Upper lobe of right lung (tissue), 1 donor: ENCODE results near the gene MEGF6. TPM values are rescaled to one million over a fixed set of nuclear protein-coding genes. Genes with fewer than 3 reads are reported as not detected.

Source experiments
- ATAC-seq: fragments of 200-7000 bp; cut with Tn5 transposase; one replicate; pipeline ENCODE4 v1.9.1; 2020; ENCODE audit warnings: mild to moderate bottlenecking, moderate library complexity
- DNase-seq: peaks from one replicate; pipeline ENCODE4 v3.0.0-alpha.2; 2020
- H3K27ac ChIP-seq: fragments of 200-600 bp; one replicate; pipeline ENCODE4 v1.8.0; 2022
- H3K27me3 ChIP-seq: fragments of 200-600 bp; one replicate; pipeline ENCODE4 v1.8.0; 2022; ENCODE audit warnings: mild to moderate bottlenecking
- H3K36me3 ChIP-seq: fragments of 200-600 bp; one replicate; pipeline ENCODE4 v1.8.0; 2022
- H3K4me1 ChIP-seq: fragments of 200-600 bp; one replicate; pipeline ENCODE4 v1.8.0; 2022
- H3K4me3 ChIP-seq: fragments of 200-600 bp; one replicate; pipeline ENCODE4 v1.8.0; 2022; ENCODE audit warnings: mild to moderate bottlenecking
- H3K9me3 ChIP-seq: fragments of 200-600 bp; one replicate; pipeline ENCODE4 v1.8.0; 2022
- intact Hi-C: fragments of 100-400 bp; cut with DNase I; formaldehyde crosslinking; loops from one replicate; pipeline ENCODE4 v1.11.0; 2022
- total RNA-seq: library from RNA; stranded (reverse); fragmentation: NEBNext Ultra II Directional; extraction: Animal tissue kit (Norgen Biotek cat#: 25700); gene quantifications from one replicate; pipeline ENCODE4 v1.2.1, GENCODE V29; 2021
- TF ChIP-seq, protein P1 (sequence below): fragments of 200-600 bp; IDR thresholded peaks from one replicate; pipeline ENCODE4 v1.8.0; 2022; ENCODE audit warnings: antibody characterized with exemption
- donor health status: DM: no; HTN: yes; CAD: no; lungs with severe emphysema.

The MEGF6 gene
- total RNA-seq, 1 donor from 2014 or later: 96.6 TPM

DNA sequence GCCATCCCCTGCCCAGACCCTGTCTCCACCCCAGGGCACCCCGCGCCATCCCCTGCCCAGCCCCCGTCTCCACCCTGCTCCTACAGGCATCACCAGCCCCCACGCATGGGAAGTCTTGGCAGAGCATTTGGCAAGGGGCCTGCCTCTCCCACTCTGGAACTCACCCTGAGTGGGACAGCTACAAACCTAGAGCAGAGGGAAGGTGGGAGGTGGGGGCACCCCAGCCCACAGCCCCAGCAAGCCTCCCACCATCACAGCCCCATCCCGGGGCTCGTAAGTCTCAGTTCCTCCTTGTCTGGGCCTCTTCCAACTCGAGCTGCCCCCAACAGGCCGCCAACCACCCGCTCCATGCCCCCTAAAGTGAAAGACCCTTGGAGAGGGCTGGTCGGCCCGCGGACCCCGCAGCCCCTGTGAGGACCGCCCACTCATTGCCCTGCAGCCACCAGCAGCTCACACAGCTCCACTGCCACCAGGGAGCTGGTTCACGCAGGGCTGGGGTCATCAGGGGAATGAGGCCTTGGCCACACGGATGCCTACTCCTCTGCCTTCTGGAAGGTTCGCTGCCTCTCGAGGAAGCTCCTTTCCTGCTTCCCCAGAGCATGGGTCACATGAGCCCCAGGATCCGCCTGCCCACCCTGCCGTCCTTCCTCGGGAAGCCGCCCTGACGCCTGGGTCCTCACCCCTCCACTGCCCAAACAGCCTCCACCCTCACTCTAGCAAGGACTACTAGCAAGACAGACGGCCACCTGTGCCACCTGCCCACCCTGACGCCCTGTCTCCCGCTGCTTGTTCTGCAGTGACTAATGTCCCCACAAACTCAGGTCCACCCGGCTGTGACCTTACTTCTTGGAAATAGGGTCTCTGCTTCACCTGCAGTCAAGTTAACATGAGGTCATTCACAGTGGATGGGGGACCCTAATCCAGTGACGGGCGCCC is 14.4 kb downstream of the MEGF6 start:
- Histone ChIP-seq H3K9me3 (no peaks in the 10 kb centered on the region), H3K27ac (no peak overlapping the region), H3K27me3 (no peaks in the 10 kb centered on the region), H3K4me3 (no peak overlapping the region), H3K4me1 (peaks cover 34% of the 10 kb centered on the region), H3K36me3 (no peaks in the 10 kb centered on the region)
- DNase-seq (no peak), ATAC-seq (no peak)
- TF ChIP-seq, protein P1, sequence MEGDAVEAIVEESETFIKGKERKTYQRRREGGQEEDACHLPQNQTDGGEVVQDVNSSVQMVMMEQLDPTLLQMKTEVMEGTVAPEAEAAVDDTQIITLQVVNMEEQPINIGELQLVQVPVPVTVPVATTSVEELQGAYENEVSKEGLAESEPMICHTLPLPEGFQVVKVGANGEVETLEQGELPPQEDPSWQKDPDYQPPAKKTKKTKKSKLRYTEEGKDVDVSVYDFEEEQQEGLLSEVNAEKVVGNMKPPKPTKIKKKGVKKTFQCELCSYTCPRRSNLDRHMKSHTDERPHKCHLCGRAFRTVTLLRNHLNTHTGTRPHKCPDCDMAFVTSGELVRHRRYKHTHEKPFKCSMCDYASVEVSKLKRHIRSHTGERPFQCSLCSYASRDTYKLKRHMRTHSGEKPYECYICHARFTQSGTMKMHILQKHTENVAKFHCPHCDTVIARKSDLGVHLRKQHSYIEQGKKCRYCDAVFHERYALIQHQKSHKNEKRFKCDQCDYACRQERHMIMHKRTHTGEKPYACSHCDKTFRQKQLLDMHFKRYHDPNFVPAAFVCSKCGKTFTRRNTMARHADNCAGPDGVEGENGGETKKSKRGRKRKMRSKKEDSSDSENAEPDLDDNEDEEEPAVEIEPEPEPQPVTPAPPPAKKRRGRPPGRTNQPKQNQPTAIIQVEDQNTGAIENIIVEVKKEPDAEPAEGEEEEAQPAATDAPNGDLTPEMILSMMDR: no peak
- intact Hi-C loops: no loop called here

GRCh38 chr1:3595949-3596348 is 15.4 kb downstream of the MEGF6 start:
- intact Hi-C loops: no loop called here
- ATAC-seq (no peak), DNase-seq (no peak)
- no peak overlapping the region for H3K4me3 ChIP-seq
- no peaks in the 10 kb centered on the region for H3K9me3 ChIP-seq
- TF ChIP-seq, protein P1: no peak
- H3K27me3 ChIP-seq: no peaks in the 10 kb centered on the region
- H3K27ac ChIP-seq: no peak overlapping the region
- peaks cover 37% of the 10 kb centered on the region for H3K4me1 ChIP-seq
- no peaks in the 10 kb centered on the region for H3K36me3 ChIP-seq

DNA sequence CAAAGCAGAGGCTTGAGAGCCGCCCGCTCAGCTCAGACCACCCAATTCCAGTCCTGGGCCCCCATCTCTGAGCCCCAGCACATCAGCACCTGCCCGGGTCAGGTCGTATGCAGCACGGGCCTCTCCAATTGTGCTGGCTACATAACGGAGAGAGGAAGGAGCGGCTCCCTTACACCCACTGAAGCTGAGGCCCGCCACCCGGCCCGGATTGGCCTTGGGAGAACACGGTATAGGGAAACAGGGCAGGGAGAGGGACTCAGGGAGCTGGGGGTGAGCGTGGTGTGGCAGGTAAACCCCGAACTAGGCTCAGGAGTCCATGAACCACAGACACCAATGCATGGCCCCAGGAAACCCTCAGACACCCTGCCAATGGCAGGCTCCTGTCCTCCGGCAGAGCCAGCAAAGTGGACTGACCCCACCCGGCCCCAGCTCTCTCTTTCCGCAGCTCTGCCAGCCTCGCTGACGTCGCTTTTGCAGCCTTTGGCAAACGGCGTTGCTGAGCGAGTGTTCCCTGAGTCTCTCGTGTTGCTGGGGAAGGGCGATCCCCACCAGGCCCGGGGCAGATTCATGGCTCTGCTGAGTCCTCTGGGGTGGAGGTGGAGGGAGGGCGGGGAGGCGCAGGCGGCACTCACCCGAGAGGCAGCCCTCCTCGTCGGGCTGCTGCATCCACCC is 16.5 kb downstream of the MEGF6 start:
- Histone ChIP-seq H3K27ac (no peak overlapping the region), H3K4me3 (no peak overlapping the region), H3K36me3 (no peaks in the 10 kb centered on the region), H3K4me1 (peaks cover 48% of the 10 kb centered on the region), H3K27me3 (no peaks in the 10 kb centered on the region), H3K9me3 (no peaks in the 10 kb centered on the region)
- DNase-seq (no peak), ATAC-seq (no peak)
- TF ChIP-seq, protein P1: no peak
- intact Hi-C loops: no loop called here

DNA sequence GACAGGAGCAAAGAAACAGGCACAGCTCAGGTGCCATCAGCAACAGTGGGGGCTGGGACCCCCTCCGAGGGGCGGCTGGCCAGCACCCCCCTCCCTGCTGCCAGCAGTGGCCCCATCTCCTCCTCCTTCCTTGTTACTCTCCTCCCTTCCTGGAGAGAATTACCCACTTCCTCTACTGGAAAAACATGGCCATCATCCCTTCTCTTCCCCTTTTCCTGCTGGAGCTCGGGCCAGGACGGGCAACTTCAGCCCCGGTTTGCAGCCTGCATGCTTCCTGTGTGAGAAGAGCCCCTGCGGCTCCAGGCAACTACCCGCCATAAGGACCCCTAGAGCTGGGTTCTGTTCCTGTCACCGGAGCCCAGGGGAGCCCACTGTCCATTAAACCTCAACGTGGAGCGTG is 17.6 kb downstream of the MEGF6 start:
- H3K27me3 ChIP-seq: no peaks in the 10 kb centered on the region
- DNase-seq: no peak
- no peaks in the 10 kb centered on the region for H3K9me3 ChIP-seq
- ATAC-seq: no peak
- H3K36me3 ChIP-seq: no peaks in the 10 kb centered on the region
- H3K4me1 ChIP-seq: peaks cover 43% of the 10 kb centered on the region
- no peak overlapping the region for H3K27ac ChIP-seq
- TF ChIP-seq, protein P1: no peak
- intact Hi-C loops: no loop called here
- H3K4me3 ChIP-seq: no peak overlapping the region

DNA sequence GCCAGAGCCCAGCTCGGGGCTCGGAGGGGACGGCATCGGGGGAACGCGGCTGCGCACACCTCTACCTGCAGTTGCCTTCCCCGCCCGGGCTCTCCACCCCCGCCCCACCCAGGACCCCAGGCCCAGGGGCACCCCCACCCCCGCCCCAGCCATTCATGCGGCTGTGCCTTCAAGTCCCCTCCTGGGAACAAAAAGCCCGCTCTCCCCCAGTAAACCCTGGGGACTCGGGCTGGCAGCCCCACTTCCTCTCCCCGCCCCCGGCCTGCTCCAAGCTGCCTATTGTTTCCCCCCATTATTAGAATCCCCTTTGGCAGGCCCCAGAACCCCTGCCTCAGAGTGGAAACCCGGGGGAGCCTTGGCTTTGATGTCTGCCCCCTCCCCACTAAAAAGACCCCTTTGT is 18.0 kb downstream of the MEGF6 start:
- H3K36me3 ChIP-seq: no peaks in the 10 kb centered on the region
- no peaks in the 10 kb centered on the region for H3K27me3 ChIP-seq
- DNase-seq: no peak

More for the DNA sequence above, 18.0 kb downstream of the MEGF6 start:
- Histone ChIP-seq H3K4me3 (no peak overlapping the region), H3K4me1 (peaks cover 39% of the 10 kb centered on the region), H3K27ac (no peak overlapping the region), H3K9me3 (no peaks in the 10 kb centered on the region)
- ATAC-seq: no peak
- intact Hi-C loops: no loop called here
- TF ChIP-seq, protein P1: no peak
